Epithelial cell of prostate (primary cell): Measurements from ENCODE around the gene R3HDM2.

Experiments used
- DNase-seq: peaks from one replicate; pipeline ENCODE4 v3.0.0-alpha.2; 2011; ENCODE audit warnings: low read depth, low spot score
- H3K27ac ChIP-seq: fragments of 450-650 bp; 2 replicates; pipeline ENCODE4 v1.5.1; 2017; ENCODE audit warnings: mild to moderate bottlenecking

Gene R3HDM2

DNA sequence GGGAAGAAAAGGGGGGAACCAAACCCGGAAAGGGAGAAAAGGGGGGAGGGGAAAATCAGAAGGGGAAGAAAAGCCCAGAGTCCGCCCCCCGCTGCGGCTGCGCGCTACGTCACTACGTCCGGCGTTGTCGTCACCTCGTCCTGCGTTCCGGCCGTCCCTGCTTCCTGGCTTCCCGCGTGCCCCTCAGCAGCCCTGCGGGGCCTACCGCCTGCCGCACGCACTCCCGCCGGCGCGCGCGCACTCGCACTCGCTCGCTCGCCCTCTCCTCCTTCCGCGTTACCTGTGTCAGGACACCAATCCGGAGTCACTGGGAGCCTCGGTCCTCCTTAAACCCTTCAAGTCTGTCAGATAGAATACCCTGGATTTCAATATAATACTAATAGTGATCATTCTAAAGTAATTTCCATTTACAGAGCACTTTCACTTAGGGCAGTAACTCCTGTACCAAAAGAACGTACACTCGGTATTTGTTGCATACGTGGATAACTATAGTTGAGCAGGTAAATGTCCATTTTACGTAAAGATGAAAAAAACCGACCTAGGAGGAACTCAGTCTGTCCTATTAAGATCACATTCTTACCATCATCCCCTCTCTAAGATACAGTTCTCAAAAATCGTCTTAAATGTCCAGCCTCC is at the start of gene R3HDM2:
Gene R3HDM2, minus strand, starts transcription at position 113 of the 636 bp plus-strand sequence. CDS start 120,615 bp downstream, outside the sequence.
- H3K27ac ChIP-seq = peak within 1 kb of the TSS; percentile 85
- DNase-seq = peak; percentile 62

DNA sequence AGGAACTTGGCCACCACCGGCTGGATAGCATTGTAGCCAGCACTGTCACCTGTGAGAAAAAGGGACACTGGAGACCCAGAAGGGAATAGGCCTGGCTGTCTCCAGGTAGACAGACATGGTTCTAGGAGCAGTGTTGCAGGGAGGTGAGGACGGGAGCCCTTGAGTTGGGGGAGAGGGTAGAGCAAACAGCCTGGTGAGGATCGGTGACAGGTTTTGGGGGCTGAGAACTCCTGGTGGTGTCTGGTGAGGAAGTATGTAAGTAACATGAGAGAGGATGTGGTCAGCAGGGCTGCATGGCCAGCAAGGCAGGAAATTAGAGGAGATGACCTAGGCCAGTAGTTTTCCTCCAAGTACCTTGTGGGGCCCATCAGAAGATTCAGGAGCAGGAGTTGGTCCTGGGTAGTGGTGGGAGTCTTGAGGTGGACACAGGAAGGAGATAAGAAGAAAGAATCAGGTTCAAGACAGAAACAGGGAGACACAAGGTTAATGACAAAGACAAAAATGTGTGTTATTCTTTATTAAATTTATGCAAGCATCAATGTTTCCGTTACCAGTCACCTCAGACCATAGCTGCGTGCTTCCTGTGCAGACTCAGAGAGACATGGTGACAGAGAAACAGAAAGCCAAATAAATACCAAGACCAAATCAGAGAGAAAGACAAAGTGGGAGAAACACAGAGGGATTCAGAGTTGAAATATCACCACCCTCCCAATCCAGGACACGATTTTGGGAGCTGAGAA is 48.7 kb upstream of the R3HDM2 start, which contains the start of gene ARHGAP9:
Gene ARHGAP9, minus strand, starts transcription at position 491 of the 740 bp plus-strand sequence. Its CDS starts 460 bp downstream, at position 31.
- DNase-seq = no peak
- no peak within 1 kb of the TSS for H3K27ac ChIP-seq

DNA sequence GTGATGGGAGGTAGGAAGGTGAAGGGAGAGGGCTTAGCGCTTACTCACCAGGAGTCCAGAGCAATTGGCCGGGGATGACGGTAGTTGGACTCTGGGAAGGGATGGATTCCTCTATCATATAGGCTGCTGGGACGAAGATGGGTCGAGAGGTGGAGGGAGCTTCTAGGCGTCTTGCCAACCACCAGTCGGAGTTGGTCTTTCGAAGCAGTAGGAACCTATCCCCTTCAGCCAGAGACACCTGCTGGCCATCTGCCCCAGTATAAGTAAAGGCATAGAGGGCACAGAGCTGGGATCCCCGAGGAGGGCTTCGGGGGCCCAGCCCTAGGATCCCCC is 48.2 kb upstream of the R3HDM2 start:
- H3K27ac ChIP-seq = no peak overlapping the region

DNA sequence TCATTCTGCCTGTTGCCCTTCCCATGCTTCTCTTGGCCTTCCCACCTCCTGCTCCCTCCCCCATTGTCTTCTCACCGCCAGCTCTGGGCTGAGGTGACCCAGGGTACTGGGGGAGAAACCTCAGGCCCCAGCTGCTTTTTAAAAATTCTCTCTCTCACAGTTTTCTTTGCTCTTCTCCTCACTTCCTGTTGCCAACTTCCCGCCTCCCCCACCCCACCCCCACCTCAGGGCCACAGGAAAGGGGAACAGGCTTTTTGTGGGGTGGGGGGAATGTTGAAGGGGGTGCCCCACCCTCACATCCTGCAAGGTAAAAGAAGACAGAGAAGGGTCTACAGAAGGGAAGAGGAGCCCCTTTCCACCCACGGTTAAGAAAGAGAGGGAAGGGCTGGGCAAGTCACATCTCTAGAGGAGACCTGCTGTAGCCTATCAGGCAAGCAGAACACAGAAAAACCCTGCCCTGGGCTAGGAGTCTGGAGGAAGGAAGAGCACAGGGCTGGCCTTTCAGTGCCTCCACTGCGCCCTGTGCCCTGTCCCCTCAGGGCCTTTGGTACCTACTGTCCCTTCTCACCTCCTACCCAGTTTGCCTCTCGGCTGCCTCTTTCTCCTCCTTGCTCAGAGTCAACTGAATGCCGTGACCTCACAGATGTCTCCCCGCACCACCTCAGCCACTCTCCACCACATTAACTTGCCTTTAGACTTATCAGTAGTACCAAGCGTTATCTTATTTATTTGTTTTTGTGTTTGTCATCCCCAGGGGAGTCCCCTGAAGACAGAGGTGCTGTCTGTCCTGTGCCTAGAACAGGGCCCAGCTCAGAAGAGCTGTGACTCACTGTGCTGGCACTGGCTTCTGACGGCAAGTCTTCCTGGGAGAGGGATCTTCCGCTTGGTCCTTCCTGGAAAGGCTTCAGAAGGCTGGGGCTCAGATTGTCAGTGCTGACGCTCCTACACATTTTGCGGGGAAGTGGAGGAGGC is 47.2 kb upstream of the R3HDM2 start:
- no peak overlapping the region for H3K27ac ChIP-seq
- DNase-seq = no peak

More for the DNA sequence above, 48.2 kb upstream of the R3HDM2 start:
- no peak for DNase-seq

DNA sequence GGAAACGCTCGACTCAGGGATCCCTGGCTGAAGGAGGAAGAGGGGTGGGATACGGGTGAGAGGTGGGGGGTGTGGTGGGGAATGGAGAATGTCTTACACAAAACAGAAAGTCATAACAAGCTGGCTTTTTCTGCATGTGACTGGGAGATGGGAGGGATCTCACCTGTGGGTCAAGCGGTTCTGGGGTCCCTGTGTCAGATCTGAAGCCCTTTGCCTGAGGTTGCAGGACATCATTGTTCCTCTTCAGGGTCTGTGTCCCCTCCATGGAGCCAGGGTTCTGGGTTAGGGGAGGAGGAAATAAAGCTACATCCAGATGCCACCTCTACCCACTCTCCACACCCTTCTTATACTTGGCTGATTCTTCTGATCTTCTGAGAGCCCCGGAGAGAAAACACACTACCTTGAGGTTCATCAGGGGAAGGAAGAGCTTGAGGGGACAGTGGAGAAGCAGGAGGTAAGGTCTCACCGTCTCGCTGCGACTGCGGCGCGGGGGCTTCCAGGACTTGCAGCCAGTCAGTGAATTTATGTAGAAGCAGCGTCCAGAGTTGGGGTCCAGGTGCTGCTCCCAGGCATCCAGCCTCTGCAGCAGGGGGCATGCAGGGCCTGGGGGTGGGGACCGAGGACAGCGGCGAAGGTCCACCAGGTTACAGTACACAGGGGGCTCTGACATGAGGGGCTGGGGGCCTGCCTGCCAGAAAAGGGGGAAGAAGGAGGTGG is 46.3 kb upstream of the R3HDM2 start:
- H3K27ac ChIP-seq = no peak overlapping the region
- DNase-seq = no peak

DNA sequence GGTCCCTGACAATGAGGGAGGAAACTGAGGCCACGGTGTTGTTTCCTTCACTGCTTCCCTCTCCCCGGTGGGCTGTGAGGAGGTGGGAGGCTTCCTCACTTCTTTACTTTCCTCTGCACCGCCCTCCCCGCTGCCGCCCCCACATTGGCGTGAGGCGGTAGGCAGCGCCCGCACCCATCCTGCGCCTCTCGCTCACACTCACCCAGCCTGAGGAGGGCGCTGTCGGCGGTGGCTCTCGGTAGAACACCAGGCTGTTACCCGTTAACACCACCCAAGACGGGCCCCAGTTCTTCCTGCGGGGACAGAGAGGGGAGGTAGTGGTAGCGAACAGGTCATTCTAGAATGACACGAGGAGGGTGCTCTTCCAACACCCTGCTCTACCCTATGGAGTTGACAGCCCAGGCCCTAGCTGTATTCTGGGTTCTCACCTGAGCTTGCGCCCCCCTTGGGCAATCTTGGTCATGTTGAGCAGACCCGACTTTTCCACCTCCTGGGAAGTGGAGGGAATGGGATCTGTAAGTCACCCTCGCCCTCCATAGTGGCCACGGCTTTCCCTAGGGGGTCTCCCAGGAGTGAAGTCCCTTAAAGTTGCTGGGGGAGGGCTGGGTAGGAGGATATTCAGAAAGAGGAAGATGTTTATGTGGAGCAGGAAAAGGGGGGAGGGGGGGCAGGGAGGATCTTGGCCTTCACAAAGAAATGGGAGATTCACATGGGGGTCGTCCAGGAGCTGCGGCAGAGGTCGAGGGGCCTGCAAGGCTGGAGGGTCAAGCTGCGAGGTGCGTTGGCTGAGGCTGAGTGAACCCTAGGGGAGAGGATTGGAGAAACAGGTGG is 45.5 kb upstream of the R3HDM2 start:
- no peak overlapping the region for H3K27ac ChIP-seq
- no peak for DNase-seq

DNA sequence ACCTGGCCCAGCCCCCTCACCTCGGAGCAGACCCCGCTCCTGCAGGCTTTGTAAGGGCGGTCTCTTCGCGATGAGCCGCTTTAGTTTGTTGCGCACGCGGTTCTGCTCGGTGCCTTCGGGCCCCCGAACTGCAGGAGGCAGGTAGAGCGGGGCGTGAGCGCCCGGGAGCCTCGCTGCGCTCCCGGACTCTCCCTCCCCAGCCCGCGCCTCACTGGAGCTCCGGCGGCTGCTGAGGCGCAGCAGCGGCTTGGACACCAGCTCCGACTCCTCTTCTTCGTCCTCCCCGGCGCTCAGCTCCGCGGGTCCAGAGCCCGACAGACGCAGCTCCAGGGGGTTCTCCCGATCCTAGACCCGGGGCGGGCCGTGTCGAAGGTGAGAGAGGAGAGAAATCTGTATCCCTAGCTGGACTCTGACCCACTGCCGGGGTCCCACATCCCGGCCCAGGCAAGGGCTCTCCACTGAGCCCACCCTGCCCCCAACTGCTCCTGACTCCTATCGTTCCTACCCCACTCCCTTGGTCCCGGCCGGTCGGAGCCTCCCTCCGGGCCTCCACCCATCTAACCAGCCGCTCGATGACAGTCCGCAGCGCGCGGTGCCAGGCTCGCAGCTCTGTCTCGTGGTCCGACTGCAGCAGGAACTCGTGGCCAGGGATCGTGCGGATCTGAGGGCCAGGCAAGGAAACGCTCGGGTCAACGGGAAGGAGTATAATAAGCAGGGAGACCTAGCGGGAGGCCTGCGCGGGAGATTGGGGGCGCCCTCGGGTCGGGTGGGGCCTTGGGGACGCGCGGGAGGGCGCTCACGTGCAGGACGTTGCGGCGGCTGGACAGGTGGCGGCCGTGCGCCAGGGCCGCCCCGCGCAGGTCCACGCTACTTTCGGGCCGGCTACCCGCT is 44.7 kb upstream of the R3HDM2 start:
- no peak for DNase-seq
- no peak overlapping the region for H3K27ac ChIP-seq

DNA sequence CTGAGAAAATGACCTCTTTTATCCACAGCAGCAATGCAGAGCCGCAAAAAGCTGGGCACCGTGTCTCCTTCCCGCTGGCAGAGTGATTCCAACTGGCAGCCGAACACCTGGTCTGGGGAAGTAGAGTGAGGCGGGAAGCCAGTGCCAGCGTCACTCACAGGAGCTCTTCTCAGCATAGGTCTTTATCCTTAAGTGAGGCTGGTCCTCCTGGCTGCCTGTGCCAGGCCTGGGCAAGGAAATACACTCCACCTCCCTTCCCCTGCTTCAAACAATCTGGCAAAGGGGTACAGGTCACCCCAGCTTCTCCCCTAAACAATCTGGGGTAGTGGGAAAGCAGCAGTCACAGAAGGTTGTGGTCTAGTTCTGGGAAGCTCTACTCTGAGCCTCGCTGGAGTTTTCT is 44.0 kb upstream of the R3HDM2 start:
- DNase-seq = no peak
- H3K27ac ChIP-seq = no peak overlapping the region

DNA sequence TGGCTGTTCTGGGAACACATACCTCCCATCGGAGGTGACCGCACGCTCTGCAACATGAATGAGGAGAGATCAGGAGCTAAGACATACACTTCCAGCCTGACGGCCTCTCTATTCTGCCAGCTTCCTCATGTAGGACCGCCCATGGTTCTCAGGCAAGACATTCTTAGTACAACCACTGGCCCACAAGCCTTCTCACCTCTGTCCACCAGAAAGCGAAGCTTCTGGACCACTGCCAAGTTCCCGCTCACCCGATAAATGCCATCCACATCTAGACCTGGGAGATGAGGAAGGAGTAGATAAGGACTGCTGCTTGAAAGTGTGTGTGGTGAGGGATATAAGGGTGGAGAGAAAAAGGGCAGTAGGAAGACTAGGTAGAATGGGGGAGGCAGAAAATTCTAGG is 43.6 kb upstream of the R3HDM2 start:
- no peak for DNase-seq
- H3K27ac ChIP-seq = no peak overlapping the region

DNA sequence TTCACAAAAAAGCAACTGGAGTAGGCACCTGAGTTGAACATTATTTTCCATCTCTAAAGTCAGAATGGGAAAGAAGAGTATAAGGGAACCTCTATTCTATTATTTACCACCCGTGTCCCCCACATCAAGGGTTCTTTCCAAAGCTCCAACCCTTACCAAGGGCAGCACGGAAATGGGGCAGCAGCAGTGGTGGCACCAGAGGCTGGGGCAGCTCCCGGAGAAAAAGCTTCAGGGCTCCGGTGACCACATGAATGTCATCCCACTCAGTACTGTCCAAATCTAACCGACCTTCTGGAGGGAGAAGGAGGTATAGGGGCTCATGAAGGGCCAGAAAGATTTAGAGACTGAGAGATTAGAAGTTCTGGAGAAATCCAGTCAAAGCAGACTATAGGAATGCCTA is 43.0 kb upstream of the R3HDM2 start:
- no peak overlapping the region for H3K27ac ChIP-seq
- DNase-seq = no peak

DNA sequence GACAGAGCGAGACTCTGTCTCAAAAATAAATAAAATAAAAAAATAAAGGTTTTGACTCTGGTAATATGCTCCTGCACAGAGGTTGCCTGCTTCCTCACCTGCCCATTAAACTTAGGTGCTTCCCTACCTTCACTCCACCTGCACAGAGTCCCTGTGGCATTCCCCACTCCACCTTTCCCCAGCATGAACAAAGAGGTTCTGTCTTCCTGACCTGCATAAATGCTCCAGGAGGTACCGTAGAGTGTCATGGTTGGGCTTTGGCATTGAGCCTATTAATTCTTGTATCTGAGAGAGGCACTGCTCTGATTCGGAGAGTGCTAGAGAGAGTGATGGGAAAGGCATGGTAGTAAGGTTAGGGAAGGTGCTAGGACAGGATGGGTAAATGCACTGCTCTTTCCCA is 42.5 kb upstream of the R3HDM2 start:
- no peak for DNase-seq
- no peak overlapping the region for H3K27ac ChIP-seq

DNA sequence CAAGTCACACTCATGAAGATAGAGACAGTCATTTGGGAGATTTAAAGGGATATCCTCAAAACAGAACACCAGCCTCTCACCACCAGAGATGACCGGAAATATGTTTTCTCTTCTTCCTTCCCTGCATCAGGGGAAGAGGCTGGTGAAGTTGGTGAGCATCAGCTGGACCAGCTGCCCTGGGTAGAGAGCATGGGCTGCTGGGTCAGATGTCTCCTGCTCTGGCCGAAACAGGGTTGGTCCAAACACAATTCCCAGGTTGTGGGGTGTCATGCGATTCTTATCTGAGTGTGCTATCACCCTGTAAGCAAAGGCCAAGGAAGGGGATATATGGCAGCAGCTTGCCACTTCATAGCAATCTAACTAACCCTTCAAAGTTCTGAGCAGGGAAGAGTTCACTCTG is 41.5 kb upstream of the R3HDM2 start:
- H3K27ac ChIP-seq = no peak overlapping the region
- DNase-seq = no peak

DNA sequence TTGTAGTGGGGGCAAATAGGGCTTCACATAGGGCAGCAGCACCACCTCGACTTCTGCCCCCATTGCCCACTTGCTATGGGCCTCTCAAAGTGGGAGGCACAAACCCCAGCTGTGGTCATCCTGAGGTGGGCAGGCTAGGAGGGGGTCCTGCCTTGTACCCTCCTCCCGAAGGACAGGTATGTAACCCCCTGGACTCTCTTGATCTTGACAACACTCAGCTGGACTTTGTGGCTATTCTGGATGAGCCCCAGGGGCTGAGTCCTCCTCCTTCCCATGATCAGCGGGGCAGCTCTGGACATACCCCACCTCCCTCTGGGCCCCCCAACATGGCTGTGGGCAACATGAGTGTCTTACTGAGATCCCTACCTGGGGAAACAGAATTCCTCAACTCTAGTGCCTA is 40.8 kb upstream of the R3HDM2 start:
- DNase-seq = no peak
- no peak overlapping the region for H3K27ac ChIP-seq

DNA sequence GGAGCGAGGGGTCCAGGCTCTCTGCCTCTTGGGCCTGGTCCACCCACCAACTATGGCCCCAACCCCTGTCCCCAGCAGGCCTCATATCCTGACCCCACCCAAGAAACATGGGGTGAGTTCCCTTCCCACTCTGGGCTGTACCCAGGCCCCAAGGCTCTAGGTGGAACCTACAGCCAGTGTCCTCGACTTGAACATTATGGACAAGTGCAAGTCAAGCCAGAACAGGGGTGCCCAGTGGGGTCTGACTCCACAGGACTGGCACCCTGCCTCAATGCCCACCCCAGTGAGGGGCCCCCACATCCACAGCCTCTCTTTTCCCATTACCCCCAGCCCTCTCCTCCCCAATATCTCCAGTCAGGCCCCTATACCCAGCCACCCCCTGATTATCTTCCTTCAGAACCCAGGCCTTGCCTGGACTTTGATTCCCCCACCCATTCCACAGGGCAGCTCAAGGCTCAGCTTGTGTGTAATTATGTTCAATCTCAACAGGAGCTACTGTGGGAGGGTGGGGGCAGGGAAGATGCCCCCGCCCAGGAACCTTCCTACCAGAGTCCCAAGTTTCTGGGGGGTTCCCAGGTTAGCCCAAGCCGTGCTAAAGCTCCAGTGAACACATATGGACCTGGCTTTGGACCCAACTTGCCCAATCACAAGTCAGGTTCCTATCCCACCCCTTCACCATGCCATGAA is 40.3 kb upstream of the R3HDM2 start:
- H3K27ac ChIP-seq = no peak overlapping the region
- DNase-seq = no peak

DNA sequence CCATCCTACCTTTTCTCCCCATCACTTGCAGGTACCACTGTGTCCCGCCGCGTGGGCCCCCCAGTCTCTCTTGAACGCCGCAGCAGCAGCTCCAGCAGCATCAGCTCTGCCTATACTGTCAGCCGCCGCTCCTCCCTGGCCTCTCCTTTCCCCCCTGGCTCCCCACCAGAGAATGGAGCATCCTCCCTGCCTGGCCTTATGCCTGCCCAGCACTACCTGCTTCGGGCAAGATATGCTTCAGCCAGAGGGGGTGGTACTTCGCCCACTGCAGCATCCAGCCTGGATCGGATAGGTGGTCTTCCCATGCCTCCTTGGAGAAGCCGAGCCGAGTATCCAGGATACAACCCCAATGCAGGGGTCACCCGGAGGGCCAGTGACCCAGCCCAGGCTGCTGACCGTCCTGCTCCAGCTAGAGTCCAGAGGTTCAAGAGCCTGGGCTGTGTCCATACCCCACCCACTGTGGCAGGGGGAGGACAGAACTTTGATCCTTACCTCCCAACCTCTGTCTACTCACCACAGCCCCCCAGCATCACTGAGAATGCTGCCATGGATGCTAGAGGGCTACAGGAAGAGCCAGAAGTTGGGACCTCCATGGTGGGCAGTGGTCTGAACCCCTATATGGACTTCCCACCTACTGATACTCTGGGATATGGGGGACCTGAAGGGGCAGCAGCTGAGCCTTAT is 39.6 kb upstream of the R3HDM2 start:
- H3K27ac ChIP-seq = no peak overlapping the region
- no peak for DNase-seq

DNA sequence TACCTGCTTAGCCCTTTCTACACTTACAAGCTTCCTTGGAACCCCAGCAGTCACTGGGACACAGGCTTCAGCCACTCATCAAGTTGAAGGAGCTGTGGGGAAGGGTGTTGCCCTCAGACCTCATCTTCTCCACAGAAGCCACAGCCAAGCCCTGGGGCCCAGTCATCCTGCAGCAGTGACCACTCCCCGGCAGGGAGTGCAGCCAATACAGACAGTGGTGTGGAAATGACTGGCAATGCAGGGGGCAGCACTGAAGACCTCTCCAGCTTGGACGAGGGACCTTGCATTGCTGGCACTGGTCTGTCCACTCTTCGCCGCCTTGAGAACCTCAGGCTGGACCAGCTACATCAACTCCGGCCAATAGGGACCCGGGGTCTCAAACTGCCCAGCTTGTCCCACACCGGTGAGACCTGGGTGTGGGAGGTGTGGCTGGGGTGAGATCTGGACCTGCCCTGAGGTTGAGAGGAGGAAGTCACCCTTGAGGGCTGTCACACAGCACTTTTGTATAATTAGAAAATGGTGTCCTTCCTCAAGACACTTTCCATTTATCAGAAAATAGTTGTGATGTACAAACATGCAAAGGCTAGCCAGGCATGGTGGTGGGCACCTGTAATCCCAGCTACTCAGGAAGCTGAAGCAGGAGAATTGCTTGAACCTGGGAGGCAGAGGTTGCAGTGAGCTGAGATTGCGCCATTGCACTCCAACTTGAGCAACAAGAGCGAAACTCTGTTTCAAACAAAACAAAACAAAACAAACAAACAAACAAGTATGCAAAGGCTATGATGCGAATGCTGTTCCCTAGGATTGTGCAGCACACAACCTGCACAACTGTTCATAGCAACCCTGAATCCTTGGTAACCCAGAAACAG is 38.7 kb upstream of the R3HDM2 start:
- no peak for DNase-seq
- no peak overlapping the region for H3K27ac ChIP-seq
